Vagina (tissue), 2 donors: Measurements from ENCODE around the gene KCNH4. TPM values are rescaled to one million over a fixed set of nuclear protein-coding genes. Genes with fewer than 3 reads are reported as not detected.

Experiments
- DNase-seq, 2 donors: peaks; one replicate each; pipeline ENCODE4 v3.0.0-alpha.2; 2017; ENCODE audit errors: extremely low spot score in 2 of 2
- H3K27ac ChIP-seq: fragments of 200-600 bp; sonication (generic); one replicate; pipeline ENCODE4 v1.5.1; 2019
- H3K27me3 ChIP-seq: fragments of 200-600 bp; sonication (generic); one replicate; pipeline ENCODE4 v1.5.1; 2019
- H3K36me3 ChIP-seq, 2 donors: fragments of 200-600 bp; sonication (generic); one replicate each; pipeline ENCODE4 v1.5.1; 2017 to 2019
- H3K4me1 ChIP-seq: fragments of 200-600 bp; sonication (generic); one replicate; pipeline ENCODE4 v1.5.1; 2019
- H3K4me3 ChIP-seq, 2 donors: fragments of 200-600 bp; sonication (generic); 1 replicate in 1 of 2; 2 replicates in 1 of 2; pipeline ENCODE4 v1.5.1; 2016 to 2019
- H3K9me3 ChIP-seq: fragments of 200-600 bp; sonication (generic); one replicate; pipeline ENCODE4 v1.5.1; 2019
- POLR2A ChIP-seq, 2 donors: fragments of 450-650 bp; IDR thresholded peaks; one replicate each; pipeline ENCODE4 v1.6.1; 2017; ENCODE audit warnings: antibody characterized with exemption in 2 of 2, mild to moderate bottlenecking in 2 of 2, moderate library complexity in 2 of 2
- POLR2AphosphoS5 ChIP-seq, 2 donors: sonication (generic); formaldehyde crosslinking; IDR thresholded peaks; one replicate each; pipeline ENCODE4 v1.9.0; 2017; ENCODE audit warnings: antibody characterized with exemption in 2 of 2, mild to moderate bottlenecking in 2 of 2, low read depth in 1 of 2; ENCODE audit not compliant: insufficient read depth in 1 of 2
- intact Hi-C: fragments of 100-400 bp; cut with DNase I; formaldehyde crosslinking; loops from one replicate; pipeline ENCODE4 v1.15.1; 2023
- total RNA-seq: library from RNA; depleted of rRNA; stranded (reverse); fragments of >200 nt; gene quantifications from one replicate; pipeline ENCODE4 v1.2.3, GENCODE V29; 2016
- TF ChIP-seq, protein P1 (sequence below), 3 experiments: fragments of 450-650 bp in 2 of 3; fragments of 200-600 bp in 1 of 3; sonication (generic) in 1 of 3; IDR thresholded peaks; one replicate each; pipeline ENCODE4 v1.5.1; 2017 to 2019; ENCODE audit warnings: antibody characterized with exemption in 3 of 3, mild to moderate bottlenecking in 2 of 3, moderate library complexity in 2 of 3

The KCNH4 gene
- total RNA-seq, 1 donor from 2014 or later = not detected

DNA sequence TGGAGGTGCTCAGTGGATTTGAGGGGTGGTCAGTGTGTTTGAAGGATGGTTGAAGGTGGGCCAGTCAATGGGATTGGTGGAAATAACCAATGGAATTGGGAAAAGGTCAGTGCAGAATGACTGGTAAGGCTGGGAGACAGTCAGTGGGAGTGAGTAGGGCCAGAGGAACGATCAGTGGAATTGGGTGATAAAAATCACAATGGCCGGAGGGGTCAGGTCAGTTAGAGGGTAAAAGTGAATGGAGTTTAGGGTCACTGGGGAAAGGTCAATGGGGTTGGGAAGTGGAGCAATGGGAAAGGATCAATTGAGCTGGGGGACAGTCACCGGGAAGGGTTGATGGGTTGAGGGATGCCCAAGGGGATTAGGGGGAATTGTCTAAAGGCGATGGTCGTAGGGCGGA, 15.2 kb downstream of the KCNH4 start:
- H3K27ac ChIP-seq = no peak overlapping the region
- TF ChIP-seq POLR2A (IDR thresholded peaks at IDR 0.05) (no peak), POLR2AphosphoS5 (IDR thresholded peaks at IDR 0.05; ENCODE audit: insufficient read depth in 1 of 2, low read depth in 1 of 2) (no peak)
- TF ChIP-seq, protein P1, sequence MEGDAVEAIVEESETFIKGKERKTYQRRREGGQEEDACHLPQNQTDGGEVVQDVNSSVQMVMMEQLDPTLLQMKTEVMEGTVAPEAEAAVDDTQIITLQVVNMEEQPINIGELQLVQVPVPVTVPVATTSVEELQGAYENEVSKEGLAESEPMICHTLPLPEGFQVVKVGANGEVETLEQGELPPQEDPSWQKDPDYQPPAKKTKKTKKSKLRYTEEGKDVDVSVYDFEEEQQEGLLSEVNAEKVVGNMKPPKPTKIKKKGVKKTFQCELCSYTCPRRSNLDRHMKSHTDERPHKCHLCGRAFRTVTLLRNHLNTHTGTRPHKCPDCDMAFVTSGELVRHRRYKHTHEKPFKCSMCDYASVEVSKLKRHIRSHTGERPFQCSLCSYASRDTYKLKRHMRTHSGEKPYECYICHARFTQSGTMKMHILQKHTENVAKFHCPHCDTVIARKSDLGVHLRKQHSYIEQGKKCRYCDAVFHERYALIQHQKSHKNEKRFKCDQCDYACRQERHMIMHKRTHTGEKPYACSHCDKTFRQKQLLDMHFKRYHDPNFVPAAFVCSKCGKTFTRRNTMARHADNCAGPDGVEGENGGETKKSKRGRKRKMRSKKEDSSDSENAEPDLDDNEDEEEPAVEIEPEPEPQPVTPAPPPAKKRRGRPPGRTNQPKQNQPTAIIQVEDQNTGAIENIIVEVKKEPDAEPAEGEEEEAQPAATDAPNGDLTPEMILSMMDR (IDR thresholded peaks at IDR 0.05) = no peak
- DNase-seq = no peak
- no peaks in the 10 kb centered on the region for H3K27me3 ChIP-seq
- no peak overlapping the region for H3K4me3 ChIP-seq
- no peaks in the 10 kb centered on the region for H3K4me1 ChIP-seq
- no peaks in the 10 kb centered on the region for H3K36me3 ChIP-seq
- no peaks in the 10 kb centered on the region for H3K9me3 ChIP-seq
- intact Hi-C loops = no loop called here

DNA sequence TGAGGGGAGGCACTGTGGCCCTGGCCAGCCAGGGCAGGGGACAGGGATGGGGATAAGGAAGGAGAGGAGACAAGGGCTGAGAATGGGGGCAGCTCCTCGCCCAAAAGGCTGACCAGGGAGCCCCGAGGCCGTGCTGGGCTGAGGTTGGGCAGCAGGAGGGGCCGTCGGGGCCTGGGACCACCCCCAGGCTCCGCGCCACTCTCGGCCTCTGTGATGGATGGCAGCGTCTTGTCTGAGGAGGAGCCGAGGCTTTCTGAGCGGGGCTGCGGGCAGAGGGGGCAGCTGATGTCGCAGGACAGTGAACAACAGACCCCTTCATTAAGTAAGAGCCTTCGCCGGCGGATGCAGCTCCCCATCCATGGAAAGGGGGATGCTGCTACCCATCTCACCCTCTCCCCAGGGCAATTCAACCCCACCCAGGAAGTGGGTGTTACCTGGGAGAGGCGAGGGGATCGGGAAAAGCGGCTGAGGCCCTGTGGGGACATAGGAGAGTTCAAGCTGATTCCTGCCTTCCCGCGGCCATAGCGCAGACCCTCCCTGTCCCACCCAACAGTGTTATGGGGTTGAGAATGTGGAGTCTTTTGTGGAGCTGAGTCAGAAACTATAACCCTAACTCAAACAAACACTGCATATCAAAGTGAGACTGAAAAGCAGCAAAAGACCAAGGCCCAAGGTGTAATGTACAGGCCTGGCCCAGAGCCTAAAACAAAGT, 17.1 kb downstream of the KCNH4 start:
- no peak for DNase-seq
- no peaks in the 10 kb centered on the region for H3K9me3 ChIP-seq
- H3K4me3 ChIP-seq = no peak overlapping the region
- TF ChIP-seq POLR2AphosphoS5 (IDR thresholded peaks at IDR 0.05; ENCODE audit: insufficient read depth in 1 of 2, low read depth in 1 of 2) (no peak), POLR2A (IDR thresholded peaks at IDR 0.05) (no peak)
- TF ChIP-seq, protein P1 (IDR thresholded peaks at IDR 0.05) = no peak
- H3K27me3 ChIP-seq = no peaks in the 10 kb centered on the region
- H3K36me3 ChIP-seq = no peaks in the 10 kb centered on the region
- H3K27ac ChIP-seq = no peak overlapping the region
- no peaks in the 10 kb centered on the region for H3K4me1 ChIP-seq
- intact Hi-C loops = no loop called here

DNA sequence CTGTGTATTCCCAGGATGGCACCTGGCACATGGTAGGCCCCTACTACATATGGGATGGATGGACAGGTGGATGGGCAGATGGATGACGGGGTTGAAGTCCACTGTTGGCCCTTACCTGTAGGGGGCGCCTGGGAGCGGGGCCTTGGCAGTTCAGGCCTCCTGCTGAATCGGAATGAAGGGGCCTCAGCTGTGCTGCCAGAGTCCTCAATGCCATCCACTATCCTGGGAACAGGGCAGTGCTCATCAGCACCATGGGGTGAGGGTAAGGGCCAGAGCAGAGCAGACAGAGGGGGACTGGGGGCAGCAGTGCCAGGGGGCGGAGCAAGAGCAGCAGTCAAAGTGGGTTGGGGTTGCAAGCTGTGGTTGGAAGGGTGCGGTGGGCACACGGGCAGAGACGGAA, 17.8 kb downstream of the KCNH4 start:
- TF ChIP-seq POLR2AphosphoS5 (IDR thresholded peaks at IDR 0.05; ENCODE audit: insufficient read depth in 1 of 2, low read depth in 1 of 2) (no peak), POLR2A (IDR thresholded peaks at IDR 0.05) (no peak)
- TF ChIP-seq, protein P1 (IDR thresholded peaks at IDR 0.05) = no peak
- H3K9me3 ChIP-seq = no peaks in the 10 kb centered on the region
- H3K36me3 ChIP-seq = no peaks in the 10 kb centered on the region
- no peaks in the 10 kb centered on the region for H3K27me3 ChIP-seq
- no peak overlapping the region for H3K4me3 ChIP-seq
- intact Hi-C loops = no loop called here
- no peak for DNase-seq
- H3K4me1 ChIP-seq = no peaks in the 10 kb centered on the region
- no peak overlapping the region for H3K27ac ChIP-seq

DNA sequence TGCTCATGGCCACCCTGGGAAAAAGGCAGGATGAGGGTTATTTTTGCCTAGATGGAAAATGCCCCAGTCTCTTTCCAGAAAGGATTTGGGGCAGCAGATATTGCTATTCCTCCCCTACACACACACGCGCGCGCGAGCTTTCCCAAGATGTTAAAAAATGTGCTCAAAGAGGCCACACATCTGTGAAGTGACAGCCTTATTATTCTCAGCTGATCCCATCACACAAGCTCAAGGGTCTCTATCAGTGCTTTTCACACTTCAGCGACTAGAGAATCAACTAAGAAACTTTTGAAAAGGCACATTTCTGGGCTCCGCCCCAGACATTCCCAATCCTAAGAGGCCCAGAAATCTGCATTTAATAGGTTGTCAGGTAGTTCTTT, 20.4 kb downstream of the KCNH4 start:
- H3K27ac ChIP-seq = no peak overlapping the region
- DNase-seq = no peak
- TF ChIP-seq, protein P1 (IDR thresholded peaks at IDR 0.05) = no peak
- no peak for TF ChIP-seq POLR2A (IDR thresholded peaks at IDR 0.05)
- H3K4me1 ChIP-seq = peaks cover 3% of the 10 kb centered on the region
- no peaks in the 10 kb centered on the region for H3K36me3 ChIP-seq
- no peaks in the 10 kb centered on the region for H3K9me3 ChIP-seq
- no peak overlapping the region for H3K4me3 ChIP-seq
- intact Hi-C loops = no loop called here
- no peaks in the 10 kb centered on the region for H3K27me3 ChIP-seq

DNA sequence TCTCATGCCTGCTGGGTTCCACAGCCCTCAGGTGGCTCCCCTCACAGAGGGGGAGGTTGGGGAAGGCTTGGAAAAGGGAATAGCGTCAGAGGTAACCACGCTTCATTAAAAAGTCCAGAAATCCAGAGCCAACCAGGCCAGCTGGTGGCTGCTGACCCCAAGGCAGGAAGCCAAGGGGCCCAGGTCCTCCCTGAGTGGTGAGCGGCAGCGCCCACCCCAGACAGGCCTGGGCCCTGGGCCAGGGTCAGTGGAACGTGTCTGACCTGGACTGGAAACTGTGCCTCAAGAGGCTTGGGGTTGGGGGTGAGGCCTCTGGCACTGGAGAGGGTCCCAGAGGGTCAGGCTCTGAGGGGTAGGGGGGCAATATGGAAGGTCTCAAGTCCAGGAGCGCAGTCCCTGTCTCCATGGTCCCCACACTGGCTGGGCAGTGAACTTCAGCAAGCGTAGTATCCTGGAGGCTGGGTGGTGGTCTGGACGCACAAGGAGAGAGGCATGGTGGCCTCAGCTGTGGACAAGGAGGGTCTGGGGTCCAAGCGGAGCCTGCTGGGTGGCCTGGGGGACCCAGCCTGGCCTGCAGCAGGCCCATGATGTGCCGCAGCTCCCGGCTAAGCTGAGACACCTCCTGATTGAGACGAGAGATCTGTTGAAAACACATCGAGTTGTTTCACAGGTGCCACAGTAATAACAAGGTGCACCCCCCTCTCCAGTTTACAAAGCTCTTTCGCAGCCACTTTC, 21.0 kb downstream of the KCNH4 start:
- Histone ChIP-seq H3K27ac (no peak overlapping the region), H3K4me3 (no peak overlapping the region), H3K4me1 (peaks cover 6% of the 10 kb centered on the region), H3K36me3 (no peaks in the 10 kb centered on the region), H3K27me3 (no peaks in the 10 kb centered on the region), H3K9me3 (no peaks in the 10 kb centered on the region)
- no peak for DNase-seq
- TF ChIP-seq POLR2AphosphoS5 (IDR thresholded peaks at IDR 0.05; ENCODE audit: insufficient read depth in 1 of 2, low read depth in 1 of 2) (no peak), POLR2A (IDR thresholded peaks at IDR 0.05) (no peak)
- TF ChIP-seq, protein P1 (IDR thresholded peaks at IDR 0.05) = no peak
- intact Hi-C loops = no loop called here
